Keratinocyte (primary cell): ENCODE measurements around the gene SENP5.

Experiments
- CTCF ChIP-seq, 3 experiments: IDR thresholded peaks in 1 of 3; conservative IDR thresholded peaks in 1 of 3; optimal IDR thresholded peaks in 1 of 3; 2 replicates in 2 of 3; 3 replicates in 1 of 3; pipeline versions ENCODE3 to v1.5.1; 2011; ENCODE audit warnings: low read length in 3 of 3, mild to moderate bottlenecking in 3 of 3, moderate library complexity in 2 of 3, control low read depth in 1 of 3, inconsistent platforms in 1 of 3; ENCODE audit not compliant: insufficient read depth in 2 of 3; ENCODE audit errors: extremely low read depth in 1 of 3
- EZH2 ChIP-seq: IDR thresholded peaks from one replicate; pipeline ENCODE4 v1.6.1; 2012; ENCODE audit warnings: inconsistent platforms, mild to moderate bottlenecking, low read length, moderate library complexity

- no peak for TF ChIP-seq CTCF (optimal IDR thresholded peaks at IDR 0.05 in 1 of 3, IDR thresholded peaks at IDR 0.05 in 1 of 3, conservative IDR thresholded peaks at IDR 0.05 in 1 of 3; ENCODE audit: extremely low read depth in 1 of 3, insufficient read depth in 2 of 3, low read length in 3 of 3)
- no peak for TF ChIP-seq EZH2
Observed at GRCh38 chr3:196965112-196965803, 97.5 kb downstream of the SENP5 start.
